Activated CD4-positive, alpha-beta memory T cell treated with anti-CD3 and anti-CD28 coated beads, Interleukin-2, amount 10 ng/mL, durations not matched to agents 7 days and 5 days (primary cell): ENCODE measurements around the gene CTXND1. TPM values are rescaled to one million over a fixed set of nuclear protein-coding genes. Genes with fewer than 3 reads are reported as not detected.

Experiments
- CTCF ChIA-PET: fragments of 350-600 bp; sonication (Branson Sonifier 250); formaldehyde crosslinking; loops from one replicate; lab custom pipeline; 2021; ENCODE audit warnings: antibody characterized with exemption, inconsistent platforms; lab: Charles Lee
- POLR2A ChIA-PET: fragments of 350-600 bp; sonication (Branson Sonifier 250); formaldehyde crosslinking; loops from one replicate; lab custom pipeline; 2021; ENCODE audit warnings: antibody characterized with exemption; lab: Charles Lee
- DNase-seq: peaks from one replicate; pipeline ENCODE4 v3.0.0-alpha.2; 2020
- H3K27ac Mint-ChIP-seq: one replicate; pipeline ENCODE4 v1.8.0; 2021; ENCODE audit warnings: mild to moderate bottlenecking, mixed read lengths
- H3K27me3 Mint-ChIP-seq: one replicate; pipeline ENCODE4 v1.8.0; 2021; ENCODE audit warnings: mixed read lengths
- H3K36me3 Mint-ChIP-seq: one replicate; pipeline ENCODE4 v1.8.0; 2021; ENCODE audit warnings: low read depth, mixed read lengths
- H3K4me1 Mint-ChIP-seq: one replicate; pipeline ENCODE4 v1.8.0; 2021; ENCODE audit warnings: mixed read lengths
- H3K4me3 Mint-ChIP-seq: one replicate; pipeline ENCODE4 v1.8.0; 2021; ENCODE audit warnings: mild to moderate bottlenecking, mixed read lengths
- H3K9me3 Mint-ChIP-seq: one replicate; pipeline ENCODE4 v1.8.0; 2021; ENCODE audit warnings: mixed read lengths
- total RNA-seq, 2 experiments: library from RNA; stranded (reverse); gene quantifications; one replicate each; pipeline ENCODE4 v1.2.3, GENCODE V29; 2021

CTXND1 gene
- total RNA-seq, 2 experiments from 2014 or later: not detected

DNA sequence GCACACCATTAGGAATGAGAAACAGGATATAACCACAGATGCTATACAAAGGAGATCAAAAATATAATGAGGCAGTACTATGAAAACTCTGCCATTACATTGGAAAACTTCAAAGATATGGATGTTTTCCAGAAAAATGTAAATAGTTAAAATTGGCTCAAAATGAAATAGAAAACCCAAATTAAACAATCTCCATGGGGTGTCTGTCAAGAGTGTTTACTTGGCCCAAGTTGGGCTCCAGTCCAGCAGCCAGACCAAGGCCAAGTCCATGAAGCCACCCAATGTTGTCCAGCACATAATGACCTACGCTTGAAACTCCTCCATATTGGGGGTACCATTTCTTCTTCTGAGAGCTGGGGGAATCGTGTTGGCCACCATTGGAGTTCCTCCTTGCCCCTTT is 37.1 kb downstream of the CTXND1 start:
- CTCF ChIA-PET: no interaction called here
- no peak overlapping the region for H3K27ac Mint-ChIP-seq
- no peaks in the 10 kb centered on the region for H3K4me1 Mint-ChIP-seq
- peaks cover 23% of the 10 kb centered on the region for H3K27me3 Mint-ChIP-seq
- no peak for DNase-seq
- POLR2A ChIA-PET: interaction anchor here (1.7 kb wide), 1 partner anchor 11 kb away, joined by 3 read pairs; no protein-coding TSS in a partner anchor
- no peaks in the 10 kb centered on the region for H3K36me3 Mint-ChIP-seq
- H3K4me3 Mint-ChIP-seq: no peak overlapping the region
- no peaks in the 10 kb centered on the region for H3K9me3 Mint-ChIP-seq

DNA sequence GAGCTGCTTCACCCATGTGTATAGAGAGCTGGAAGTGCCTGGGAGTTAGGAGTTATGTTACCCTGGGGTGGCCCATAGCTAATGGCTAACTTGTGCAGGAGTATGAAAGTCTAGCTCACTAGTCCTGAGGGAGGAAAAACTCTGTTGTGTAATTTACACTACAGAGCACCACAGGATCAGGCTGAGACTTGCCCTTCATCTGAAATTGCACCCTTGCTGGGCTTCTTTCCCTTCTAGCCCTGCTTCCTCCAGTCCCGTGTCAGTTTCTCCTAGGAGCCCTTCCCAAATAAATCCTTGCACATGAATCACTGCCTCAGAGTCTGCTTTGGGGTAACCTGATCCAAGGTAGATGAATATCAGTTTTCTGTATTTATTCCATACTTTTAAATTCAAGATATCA is 40.0 kb downstream of the CTXND1 start:
- peaks cover 34% of the 10 kb centered on the region for H3K27me3 Mint-ChIP-seq
- ChIA-PET CTCF (no interaction called here), POLR2A (no interaction called here)
- H3K4me1 Mint-ChIP-seq: no peaks in the 10 kb centered on the region
- no peak overlapping the region for H3K27ac Mint-ChIP-seq
- no peaks in the 10 kb centered on the region for H3K36me3 Mint-ChIP-seq
- H3K4me3 Mint-ChIP-seq: no peak overlapping the region
- no peaks in the 10 kb centered on the region for H3K9me3 Mint-ChIP-seq
- no peak for DNase-seq

DNA sequence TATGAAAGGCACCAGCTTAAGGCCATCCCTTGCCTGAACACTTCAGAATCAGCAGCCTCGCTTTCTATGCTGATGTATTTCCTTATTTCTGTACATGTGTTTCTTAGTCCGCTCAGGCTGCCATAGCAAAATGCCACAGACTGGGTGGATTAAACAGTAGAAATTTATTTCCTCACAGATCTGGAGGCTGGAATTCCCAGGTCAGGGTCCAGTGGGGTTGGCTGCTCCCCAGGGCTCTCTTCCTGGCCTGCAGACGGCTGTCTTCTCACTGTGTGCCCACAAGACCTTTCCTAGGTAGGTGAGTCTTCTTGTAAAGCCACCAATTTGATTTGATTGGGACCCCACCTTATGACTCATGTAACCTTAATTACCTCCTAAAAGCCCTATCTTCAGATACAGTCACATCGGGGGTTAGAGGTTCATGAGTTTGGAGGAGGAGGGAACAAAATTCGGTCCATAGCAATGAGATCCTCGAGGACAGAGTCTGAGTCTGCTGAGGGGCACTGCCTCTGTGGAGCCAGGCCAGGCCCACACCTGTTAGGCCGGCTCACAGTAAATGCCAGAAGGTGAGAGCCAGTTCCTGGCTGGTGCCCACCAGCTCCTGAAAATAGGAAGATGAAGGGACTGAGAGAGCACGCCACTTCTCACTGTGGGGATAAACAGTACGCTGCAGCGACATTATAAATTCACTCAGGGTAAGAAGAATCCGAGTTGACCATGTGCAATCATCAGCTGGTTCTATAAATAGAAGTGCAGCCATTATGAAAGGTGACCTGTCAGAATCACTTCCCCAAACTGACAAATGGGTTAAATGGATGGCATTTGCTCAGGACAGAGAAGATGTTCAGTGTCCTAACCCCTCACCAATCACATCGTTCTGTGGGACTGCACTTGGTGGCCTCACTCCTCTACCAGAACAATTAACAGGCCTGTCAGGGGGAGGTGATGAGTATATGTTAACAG is 41.1 kb downstream of the CTXND1 start:
- Mint-ChIP-seq H3K27ac (no peak overlapping the region), H3K4me1 (no peaks in the 10 kb centered on the region), H3K27me3 (peaks cover 44% of the 10 kb centered on the region), H3K4me3 (no peak overlapping the region), H3K9me3 (no peaks in the 10 kb centered on the region), H3K36me3 (no peaks in the 10 kb centered on the region)
- no peak for DNase-seq
- POLR2A ChIA-PET: no interaction called here
- CTCF ChIA-PET: no interaction called here

DNA sequence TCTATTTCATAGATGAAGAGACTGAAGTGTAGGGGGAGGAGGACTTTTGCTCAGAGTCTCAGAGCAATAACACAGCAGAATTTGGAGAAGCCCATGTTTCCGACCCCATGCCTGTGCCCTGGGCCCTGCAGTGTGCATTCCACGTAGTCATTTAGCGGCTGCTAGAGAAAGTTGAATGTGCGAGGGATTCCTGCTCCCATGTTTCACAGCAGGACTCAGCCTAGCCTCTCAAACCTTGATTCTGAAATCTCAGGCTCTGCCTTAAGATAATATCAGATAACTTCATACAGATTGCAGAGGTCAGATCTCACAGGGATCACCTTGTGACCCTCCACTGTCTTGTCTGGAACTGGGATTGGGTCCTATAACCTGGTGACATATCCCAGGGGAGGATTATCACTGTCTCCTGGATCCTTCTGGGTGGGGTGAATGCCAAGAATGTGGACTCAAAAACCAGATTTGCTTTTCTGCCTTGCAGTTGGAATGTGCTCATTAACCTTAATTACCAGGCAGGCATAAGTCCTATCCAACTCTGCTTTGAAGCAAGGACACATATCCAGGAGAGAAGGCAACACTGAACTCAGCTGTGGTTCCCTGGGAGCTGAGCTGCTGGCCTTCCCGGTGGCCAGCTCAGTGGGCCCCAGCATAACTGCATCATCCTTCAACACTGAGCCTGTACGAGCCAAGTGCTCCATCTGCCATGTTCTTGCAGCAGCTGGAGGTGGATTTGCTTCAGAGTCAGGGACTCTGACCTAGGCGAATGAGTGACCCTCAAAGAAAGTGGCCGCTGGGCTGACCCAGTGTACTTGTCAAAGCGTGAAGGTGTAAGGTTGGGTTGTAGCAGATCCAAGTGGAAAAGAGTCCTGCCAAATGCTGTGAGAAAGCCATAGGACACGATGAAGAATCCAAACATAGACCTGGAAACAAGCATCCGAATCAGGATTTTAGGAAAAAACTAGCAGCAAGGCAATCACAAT is 43.0 kb downstream of the CTXND1 start:
- Mint-ChIP-seq H3K27me3 (peaks cover 51% of the 10 kb centered on the region), H3K36me3 (no peaks in the 10 kb centered on the region), H3K9me3 (no peaks in the 10 kb centered on the region), H3K4me1 (no peaks in the 10 kb centered on the region), H3K4me3 (no peak overlapping the region), H3K27ac (no peak overlapping the region)
- DNase-seq: no peak
- CTCF ChIA-PET: no interaction called here
- POLR2A ChIA-PET: no interaction called here

DNA sequence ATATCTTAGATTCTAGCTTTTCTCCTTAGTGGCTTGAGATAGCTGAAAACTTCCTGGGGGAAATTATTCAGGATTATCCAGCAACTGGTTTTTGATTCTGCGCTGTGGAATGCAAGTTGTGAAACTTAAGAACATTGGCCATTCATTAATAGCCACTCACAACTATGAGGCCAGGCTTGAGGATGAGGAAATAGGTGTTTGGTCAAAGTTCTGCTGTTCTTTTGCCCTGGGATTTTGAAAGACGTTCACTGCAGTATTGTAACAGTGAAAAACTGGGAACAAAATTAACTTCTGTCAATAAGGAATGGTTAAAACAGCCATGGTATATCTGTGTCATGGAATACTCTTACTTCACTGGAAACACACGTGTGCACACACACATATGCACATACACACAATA is 44.1 kb downstream of the CTXND1 start:
- H3K9me3 Mint-ChIP-seq: no peaks in the 10 kb centered on the region
- ChIA-PET CTCF (no interaction called here), POLR2A (no interaction called here)
- no peaks in the 10 kb centered on the region for H3K36me3 Mint-ChIP-seq
- H3K27ac Mint-ChIP-seq: no peak overlapping the region
- H3K27me3 Mint-ChIP-seq: peaks cover 44% of the 10 kb centered on the region
- no peaks in the 10 kb centered on the region for H3K4me1 Mint-ChIP-seq
- no peak for DNase-seq
- H3K4me3 Mint-ChIP-seq: no peak overlapping the region

DNA sequence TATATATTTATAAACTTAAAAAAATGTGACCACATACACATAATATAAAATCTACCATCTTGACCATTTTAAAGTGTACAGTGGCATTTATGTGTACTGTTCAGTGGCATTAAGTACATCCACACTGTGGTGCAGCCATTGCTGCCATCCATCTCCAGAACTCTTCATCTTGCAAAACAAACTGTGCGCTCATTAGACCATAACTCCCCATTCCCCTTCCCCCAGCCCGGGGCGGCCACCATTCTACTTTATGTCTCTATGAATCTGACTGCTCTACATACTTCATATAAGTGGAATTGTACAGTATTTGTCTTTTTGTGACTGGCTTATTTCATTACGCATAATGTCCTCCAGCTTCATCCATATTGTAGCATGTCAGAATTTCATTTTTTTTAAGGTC is 47.8 kb downstream of the CTXND1 start:
- DNase-seq: no peak
- no peaks in the 10 kb centered on the region for H3K9me3 Mint-ChIP-seq
- peaks cover 38% of the 10 kb centered on the region for H3K27me3 Mint-ChIP-seq
- CTCF ChIA-PET: no interaction called here
- no peak overlapping the region for H3K27ac Mint-ChIP-seq
- POLR2A ChIA-PET: no interaction called here
- H3K4me1 Mint-ChIP-seq: no peaks in the 10 kb centered on the region
- no peak overlapping the region for H3K4me3 Mint-ChIP-seq
- no peaks in the 10 kb centered on the region for H3K36me3 Mint-ChIP-seq

DNA sequence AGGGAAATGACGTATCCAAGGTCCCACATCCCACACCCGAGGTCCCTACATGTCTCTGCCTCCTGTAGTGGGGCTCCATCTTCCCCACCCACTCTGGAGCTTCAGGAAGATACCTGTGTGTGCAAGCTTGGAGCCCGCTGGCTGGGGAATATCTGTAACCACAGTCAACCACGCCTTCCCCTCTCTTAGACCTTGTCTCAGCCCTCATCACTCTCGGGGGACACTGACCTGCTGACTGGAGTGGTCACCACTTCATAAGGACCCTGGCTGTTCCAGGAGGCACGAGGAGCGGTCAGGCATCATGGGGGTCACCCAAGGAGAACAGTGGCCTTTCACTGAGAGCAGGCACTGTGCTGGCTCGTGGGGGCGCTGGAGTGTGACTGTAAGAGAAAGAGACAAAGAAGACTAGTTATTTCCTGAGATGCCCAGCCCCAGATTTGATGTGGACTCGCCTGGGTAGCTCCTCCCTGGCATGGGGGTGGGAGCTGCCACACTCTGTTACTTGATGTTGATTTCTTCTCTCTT is 48.6 kb downstream of the CTXND1 start:
- DNase-seq: no peak
- ChIA-PET POLR2A (no interaction called here), CTCF (no interaction called here)
- H3K9me3 Mint-ChIP-seq: no peaks in the 10 kb centered on the region
- no peaks in the 10 kb centered on the region for H3K36me3 Mint-ChIP-seq
- H3K4me3 Mint-ChIP-seq: no peak overlapping the region
- no peak overlapping the region for H3K27ac Mint-ChIP-seq
- H3K4me1 Mint-ChIP-seq: no peaks in the 10 kb centered on the region
- H3K27me3 Mint-ChIP-seq: peaks cover 34% of the 10 kb centered on the region

DNA sequence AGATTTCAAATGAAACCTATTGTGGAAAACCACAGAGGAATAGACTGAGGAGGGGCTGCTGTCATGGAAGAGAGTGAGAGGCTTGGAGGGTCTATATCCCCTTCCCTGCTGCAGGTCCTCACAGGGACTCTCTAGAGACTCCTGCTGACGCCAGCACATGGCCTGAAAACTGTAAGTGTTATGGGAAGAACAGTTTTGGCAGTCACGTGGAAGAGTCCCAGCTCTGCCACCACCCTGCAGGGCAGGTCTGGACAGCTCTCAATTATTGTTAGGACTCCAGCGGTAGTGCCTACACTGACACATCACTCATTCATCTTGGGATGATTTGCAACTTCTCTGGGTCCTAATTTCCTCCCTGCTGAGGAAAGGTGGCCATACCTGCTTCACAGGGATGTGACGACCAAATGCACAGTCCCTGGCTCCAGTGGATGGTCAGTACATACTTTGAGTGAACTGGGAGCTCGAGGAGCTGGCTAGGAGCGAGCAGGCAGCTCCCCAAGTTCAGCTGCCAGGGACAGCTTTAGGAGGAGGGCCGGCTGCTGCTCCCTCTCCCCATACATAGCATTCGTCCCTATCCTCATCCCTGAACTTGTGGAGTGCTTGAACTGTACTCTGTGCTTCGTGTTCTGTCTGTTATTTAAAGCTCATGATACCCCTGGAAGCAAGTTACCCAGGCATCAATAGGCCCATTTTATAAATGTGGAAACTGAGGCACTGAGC is 49.2 kb downstream of the CTXND1 start:
- Mint-ChIP-seq H3K27me3 (peaks cover 31% of the 10 kb centered on the region), H3K9me3 (no peaks in the 10 kb centered on the region), H3K4me3 (no peak overlapping the region), H3K36me3 (no peaks in the 10 kb centered on the region), H3K27ac (no peak overlapping the region), H3K4me1 (no peaks in the 10 kb centered on the region)
- POLR2A ChIA-PET: no interaction called here
- CTCF ChIA-PET: no interaction called here
- DNase-seq: no peak

DNA sequence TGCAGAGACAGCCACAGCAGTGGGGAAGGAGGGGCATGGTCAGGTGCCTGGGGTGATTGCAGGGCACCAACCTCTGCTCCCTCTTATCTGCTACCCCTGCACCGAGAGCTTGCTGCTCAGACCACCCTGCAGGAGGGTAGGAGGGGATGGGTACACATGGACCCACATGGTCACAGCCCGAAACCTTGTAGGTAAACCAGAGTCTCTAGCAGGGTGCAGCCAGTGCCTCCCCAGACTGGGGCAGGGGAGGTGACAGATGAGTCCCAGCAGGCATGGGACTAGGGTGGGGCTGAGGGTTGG is 50.0 kb downstream of the CTXND1 start:
- no peaks in the 10 kb centered on the region for H3K4me1 Mint-ChIP-seq
- H3K27ac Mint-ChIP-seq: no peak overlapping the region
- no peak overlapping the region for H3K4me3 Mint-ChIP-seq
- H3K27me3 Mint-ChIP-seq: peaks cover 23% of the 10 kb centered on the region
- POLR2A ChIA-PET: no interaction called here
- H3K9me3 Mint-ChIP-seq: no peaks in the 10 kb centered on the region
- no peak for DNase-seq
- CTCF ChIA-PET: no interaction called here
- no peaks in the 10 kb centered on the region for H3K36me3 Mint-ChIP-seq

DNA sequence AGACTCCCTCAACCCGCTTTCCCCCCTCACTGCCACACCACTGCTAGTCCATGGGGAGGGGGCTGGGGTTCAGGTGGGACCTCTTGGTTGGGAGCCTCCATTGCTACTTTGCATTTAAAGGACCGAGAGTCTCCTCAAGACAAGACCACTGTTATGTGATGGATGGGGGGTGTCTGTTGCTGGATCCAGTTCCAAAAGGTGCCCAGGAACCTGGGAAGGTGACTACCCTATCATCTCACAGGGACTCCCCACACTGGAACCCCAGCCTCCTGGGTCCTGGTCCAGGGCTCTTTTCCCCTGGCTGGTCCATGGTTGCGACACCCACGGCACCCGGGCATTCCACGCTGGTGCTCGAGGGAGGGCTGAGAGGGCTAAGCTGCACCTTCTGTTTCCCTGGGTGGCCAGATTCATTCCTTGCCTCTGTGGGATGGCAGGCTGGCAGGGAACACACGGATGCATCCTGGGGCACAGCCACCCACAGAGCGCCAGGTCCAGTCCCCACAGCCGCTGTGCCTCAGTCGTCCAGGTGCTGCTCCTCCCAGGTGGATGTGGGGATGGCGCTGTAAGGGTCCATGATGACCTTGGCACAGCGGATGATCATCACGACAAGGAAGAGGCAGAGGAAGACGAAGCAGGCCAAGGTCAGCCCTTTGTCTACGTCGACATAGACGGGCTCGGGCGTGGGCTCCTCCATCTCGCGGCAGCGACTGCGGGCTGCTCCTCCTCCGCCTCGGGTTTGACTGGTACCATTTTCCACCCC is 50.6 kb downstream of the CTXND1 start:
- Mint-ChIP-seq H3K27me3 (peaks cover 18% of the 10 kb centered on the region), H3K9me3 (no peaks in the 10 kb centered on the region), H3K4me3 (no peak overlapping the region), H3K27ac (no peak overlapping the region), H3K36me3 (no peaks in the 10 kb centered on the region), H3K4me1 (no peaks in the 10 kb centered on the region)
- CTCF ChIA-PET: no interaction called here
- DNase-seq: no peak
- POLR2A ChIA-PET: no interaction called here

DNA sequence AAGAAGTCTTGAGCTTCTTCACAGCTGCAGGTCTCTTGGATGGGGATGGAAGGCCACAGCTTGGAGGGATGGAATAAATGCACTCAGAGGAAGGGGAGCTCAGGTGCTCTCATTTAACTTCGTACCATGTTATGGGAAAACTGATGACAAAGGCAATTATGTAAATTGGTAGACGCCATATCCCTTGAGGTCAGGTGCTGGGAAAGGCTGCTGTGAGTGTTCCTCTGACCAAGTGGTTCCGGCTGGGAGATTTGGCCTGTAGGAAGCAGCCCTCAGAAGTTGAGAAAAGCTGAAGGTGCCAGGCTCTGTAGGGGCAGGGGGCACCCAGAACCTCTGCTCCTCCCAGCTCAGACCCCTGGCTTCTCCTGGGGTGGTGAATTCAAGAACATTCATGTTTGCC is 52.1 kb downstream of the CTXND1 start:
- Mint-ChIP-seq H3K4me1 (no peaks in the 10 kb centered on the region), H3K9me3 (no peaks in the 10 kb centered on the region), H3K27ac (no peak overlapping the region), H3K36me3 (no peaks in the 10 kb centered on the region), H3K27me3 (peaks cover 4% of the 10 kb centered on the region), H3K4me3 (no peak overlapping the region)
- no peak for DNase-seq
- POLR2A ChIA-PET: no interaction called here
- CTCF ChIA-PET: no interaction called here

DNA sequence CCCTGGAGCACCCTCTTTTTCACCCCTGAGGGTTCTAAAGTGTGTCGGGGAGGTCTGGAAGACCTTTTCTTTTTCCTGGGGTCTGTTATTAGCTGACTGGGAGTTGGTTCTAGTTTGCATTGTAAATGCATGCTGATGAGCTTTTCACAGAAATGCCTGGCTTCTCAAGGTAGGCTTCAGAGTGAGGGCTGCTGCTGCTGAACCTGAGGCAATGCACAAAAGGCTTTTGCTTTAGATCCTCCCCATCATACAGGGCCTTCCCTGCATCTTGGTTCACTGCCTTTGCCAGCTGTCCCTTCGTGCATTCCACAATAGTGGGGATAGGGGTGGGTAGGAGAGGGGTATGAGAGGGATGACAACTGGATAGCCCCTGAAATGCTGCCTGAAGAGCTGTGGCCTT is 52.6 kb downstream of the CTXND1 start:
- Mint-ChIP-seq H3K27ac (no peak overlapping the region), H3K9me3 (no peaks in the 10 kb centered on the region), H3K4me3 (no peak overlapping the region), H3K4me1 (no peaks in the 10 kb centered on the region), H3K27me3 (peaks cover 4% of the 10 kb centered on the region), H3K36me3 (no peaks in the 10 kb centered on the region)
- DNase-seq: no peak
- POLR2A ChIA-PET: no interaction called here
- CTCF ChIA-PET: no interaction called here
